Measurements from ENCODE around the gene SCNN1B.

- TF ChIP-seq POLR2A (IDR thresholded peaks at IDR 0.05) (no peak), CTCF (IDR thresholded peaks at IDR 0.05) (no peak)
These were observed 89.5 kb downstream of the SCNN1B start for GRCh38 chr16:23391381-23392222.

Measured in tibial nerve (tissue), 3 donors.